Measurements from ENCODE around the gene DIP2B. TPM values are rescaled to one million over a fixed set of nuclear protein-coding genes. Genes with fewer than 3 reads are reported as not detected.
A peak's percentile ranks its signal among the peaks of the same experiment; 100 is the strongest.

The DIP2B gene
- total RNA-seq, 1 experiment from 2014 or later, result 30.2 TPM

DNA sequence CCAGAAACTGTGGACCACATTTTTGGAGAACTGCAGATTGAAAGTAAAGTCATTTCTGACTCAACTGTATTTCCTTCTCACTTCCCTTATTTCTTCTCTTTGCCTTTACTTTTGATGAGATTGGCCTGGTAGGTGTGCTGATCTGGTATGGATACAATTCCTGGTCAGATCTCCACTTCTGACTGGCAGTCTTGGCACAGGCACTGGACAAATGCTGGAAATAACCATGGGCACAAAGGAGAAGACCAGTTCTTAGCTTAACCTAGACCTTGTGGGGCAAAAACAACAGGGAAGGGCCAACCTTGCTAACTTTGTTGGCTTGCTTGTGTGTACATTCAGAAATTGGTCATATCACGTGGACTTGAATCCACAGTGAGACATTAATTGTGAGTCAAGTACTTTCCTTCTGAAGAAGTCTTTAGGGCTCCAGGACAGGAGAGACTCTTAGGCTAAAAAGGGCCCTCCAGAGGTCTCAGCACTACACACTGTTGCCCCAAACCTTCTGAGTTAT lies 75.0 kb downstream of the DIP2B start:
- intact Hi-C loops (cut with micrococcal nuclease; ENCODE audit: unreplicated experiment), result no loop called here
- Histone ChIP-seq H3K4me1 (ENCODE audit: control insufficient read depth, insufficient read depth, low read length) (peaks cover 8% of the 10 kb centered on the region; the same call in 1 of the 2 replicates), H3K9me3 (ENCODE audit: control insufficient read depth, insufficient read depth, low read depth, low read length) (no peaks in the 10 kb centered on the region), H3K27me3 (ENCODE audit: control insufficient read depth, insufficient read depth, low read length) (no peaks in the 10 kb centered on the region), H3K4me3 (ENCODE audit: low read depth in 2 of 2, low read length in 2 of 2) (no peak overlapping the region), H3K36me3 (ENCODE audit: control insufficient read depth, insufficient read depth, low read length) (no peaks in the 10 kb centered on the region), H3K27ac (ENCODE audit: low read length) (peak overlapping the region; percentile 53)
- CTCF ChIA-PET, result no interaction called here
- ATAC-seq (peak; percentile 65; the same call in 1 of the 2 replicates), DNase-seq (ENCODE audit: low read depth, low spot score) (no peak)
- no TSS peak for BruUV-seq (replicated peaks)
- POLR2A ChIA-PET, result no interaction called here
- in situ Hi-C loops (cut with HindIII; ENCODE audit: low pct_unique_long_range_greater_than_20kb, low sequenced_read_pairs), result no loop called here
- TF ChIP-seq POLR2AphosphoS5 (IDR thresholded peaks at IDR 0.05; ENCODE audit: low read depth, low read length) (no peak), TCF7L2 (IDR thresholded peaks at IDR 0.05; ENCODE audit: low read depth, low read length) (no peak), SIN3A (IDR thresholded peaks at IDR 0.05; ENCODE audit: borderline replicate concordance, insufficient read depth, low read depth, low read length) (no peak)
- TF ChIP-seq, protein P1, sequence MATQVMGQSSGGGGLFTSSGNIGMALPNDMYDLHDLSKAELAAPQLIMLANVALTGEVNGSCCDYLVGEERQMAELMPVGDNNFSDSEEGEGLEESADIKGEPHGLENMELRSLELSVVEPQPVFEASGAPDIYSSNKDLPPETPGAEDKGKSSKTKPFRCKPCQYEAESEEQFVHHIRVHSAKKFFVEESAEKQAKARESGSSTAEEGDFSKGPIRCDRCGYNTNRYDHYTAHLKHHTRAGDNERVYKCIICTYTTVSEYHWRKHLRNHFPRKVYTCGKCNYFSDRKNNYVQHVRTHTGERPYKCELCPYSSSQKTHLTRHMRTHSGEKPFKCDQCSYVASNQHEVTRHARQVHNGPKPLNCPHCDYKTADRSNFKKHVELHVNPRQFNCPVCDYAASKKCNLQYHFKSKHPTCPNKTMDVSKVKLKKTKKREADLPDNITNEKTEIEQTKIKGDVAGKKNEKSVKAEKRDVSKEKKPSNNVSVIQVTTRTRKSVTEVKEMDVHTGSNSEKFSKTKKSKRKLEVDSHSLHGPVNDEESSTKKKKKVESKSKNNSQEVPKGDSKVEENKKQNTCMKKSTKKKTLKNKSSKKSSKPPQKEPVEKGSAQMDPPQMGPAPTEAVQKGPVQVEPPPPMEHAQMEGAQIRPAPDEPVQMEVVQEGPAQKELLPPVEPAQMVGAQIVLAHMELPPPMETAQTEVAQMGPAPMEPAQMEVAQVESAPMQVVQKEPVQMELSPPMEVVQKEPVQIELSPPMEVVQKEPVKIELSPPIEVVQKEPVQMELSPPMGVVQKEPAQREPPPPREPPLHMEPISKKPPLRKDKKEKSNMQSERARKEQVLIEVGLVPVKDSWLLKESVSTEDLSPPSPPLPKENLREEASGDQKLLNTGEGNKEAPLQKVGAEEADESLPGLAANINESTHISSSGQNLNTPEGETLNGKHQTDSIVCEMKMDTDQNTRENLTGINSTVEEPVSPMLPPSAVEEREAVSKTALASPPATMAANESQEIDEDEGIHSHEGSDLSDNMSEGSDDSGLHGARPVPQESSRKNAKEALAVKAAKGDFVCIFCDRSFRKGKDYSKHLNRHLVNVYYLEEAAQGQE (IDR thresholded peaks at IDR 0.05; ENCODE audit: insufficient read depth in 1 of 2, low read depth in 2 of 2, low read length in 1 of 2), result no peak
- TF ChIP-seq, protein P2, sequence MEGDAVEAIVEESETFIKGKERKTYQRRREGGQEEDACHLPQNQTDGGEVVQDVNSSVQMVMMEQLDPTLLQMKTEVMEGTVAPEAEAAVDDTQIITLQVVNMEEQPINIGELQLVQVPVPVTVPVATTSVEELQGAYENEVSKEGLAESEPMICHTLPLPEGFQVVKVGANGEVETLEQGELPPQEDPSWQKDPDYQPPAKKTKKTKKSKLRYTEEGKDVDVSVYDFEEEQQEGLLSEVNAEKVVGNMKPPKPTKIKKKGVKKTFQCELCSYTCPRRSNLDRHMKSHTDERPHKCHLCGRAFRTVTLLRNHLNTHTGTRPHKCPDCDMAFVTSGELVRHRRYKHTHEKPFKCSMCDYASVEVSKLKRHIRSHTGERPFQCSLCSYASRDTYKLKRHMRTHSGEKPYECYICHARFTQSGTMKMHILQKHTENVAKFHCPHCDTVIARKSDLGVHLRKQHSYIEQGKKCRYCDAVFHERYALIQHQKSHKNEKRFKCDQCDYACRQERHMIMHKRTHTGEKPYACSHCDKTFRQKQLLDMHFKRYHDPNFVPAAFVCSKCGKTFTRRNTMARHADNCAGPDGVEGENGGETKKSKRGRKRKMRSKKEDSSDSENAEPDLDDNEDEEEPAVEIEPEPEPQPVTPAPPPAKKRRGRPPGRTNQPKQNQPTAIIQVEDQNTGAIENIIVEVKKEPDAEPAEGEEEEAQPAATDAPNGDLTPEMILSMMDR (IDR thresholded peaks at IDR 0.05), result no peak

DNA sequence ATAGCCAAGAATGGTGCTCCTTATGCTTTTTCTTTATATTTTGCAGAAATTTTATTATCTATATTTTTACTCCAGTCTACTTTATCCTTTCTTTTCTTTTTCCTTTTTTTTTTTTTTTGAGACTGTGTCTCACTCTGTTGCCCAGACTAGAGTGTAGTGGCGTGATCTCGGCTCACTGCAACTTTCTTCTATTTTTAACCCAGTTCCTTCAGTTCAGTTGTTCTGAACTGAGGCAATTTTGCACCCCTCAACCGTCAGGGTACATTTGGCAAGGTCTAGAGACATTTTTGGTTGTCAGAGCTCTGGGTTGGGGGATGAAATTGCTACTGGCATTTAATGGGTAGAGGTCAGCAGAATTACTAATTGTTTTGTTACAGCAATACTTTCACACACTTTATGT lies 75.7 kb downstream of the DIP2B start:
- intact Hi-C loops (cut with micrococcal nuclease; ENCODE audit: unreplicated experiment), result no loop called here
- BruUV-seq (replicated peaks), result no TSS peak

More for the DNA sequence above, 75.7 kb downstream of the DIP2B start:
- H3K4me3 ChIP-seq (ENCODE audit: low read depth in 2 of 2, low read length in 2 of 2), result no peak overlapping the region
- in situ Hi-C loops (cut with HindIII; ENCODE audit: low pct_unique_long_range_greater_than_20kb, low sequenced_read_pairs), result no loop called here
- ATAC-seq, result no peak
- H3K27me3 ChIP-seq (ENCODE audit: control insufficient read depth, insufficient read depth, low read length), result no peaks in the 10 kb centered on the region
- no peak for DNase-seq (ENCODE audit: low read depth, low spot score)
- ChIA-PET POLR2A (no interaction called here), CTCF (no interaction called here)
- no peaks in the 10 kb centered on the region for H3K9me3 ChIP-seq (ENCODE audit: control insufficient read depth, insufficient read depth, low read depth, low read length)
- no peaks in the 10 kb centered on the region for H3K36me3 ChIP-seq (ENCODE audit: control insufficient read depth, insufficient read depth, low read length)
- no peak overlapping the region for H3K27ac ChIP-seq (ENCODE audit: low read length)
- TF ChIP-seq SIN3A (IDR thresholded peaks at IDR 0.05; ENCODE audit: borderline replicate concordance, insufficient read depth, low read depth, low read length) (no peak), POLR2AphosphoS5 (IDR thresholded peaks at IDR 0.05; ENCODE audit: low read depth, low read length) (no peak), TCF7L2 (IDR thresholded peaks at IDR 0.05; ENCODE audit: low read depth, low read length) (no peak)
- TF ChIP-seq, protein P2 (IDR thresholded peaks at IDR 0.05), result no peak
- TF ChIP-seq, protein P1 (IDR thresholded peaks at IDR 0.05; ENCODE audit: insufficient read depth in 1 of 2, low read depth in 2 of 2, low read length in 1 of 2), result no peak
- peaks cover 8% of the 10 kb centered on the region; the same call in 1 of the 2 replicates for H3K4me1 ChIP-seq (ENCODE audit: control insufficient read depth, insufficient read depth, low read length)

All from Panc1 (cell line).